Esophagus squamous epithelium (tissue), 4 donors: Measurements from ENCODE around the gene TMEM89.

Experiments
- POLR2A ChIP-seq, 4 donors: fragments of 450-650 bp; IDR thresholded peaks; one replicate each; pipeline ENCODE4 v1.6.1; 2017; ENCODE audit warnings: antibody characterized with exemption in 4 of 4, mild to moderate bottlenecking in 4 of 4, moderate library complexity in 3 of 4
- TF ChIP-seq, protein P1 (sequence below), 6 experiments: fragments of 450-650 bp in 4 of 6; fragments of 200-600 bp in 2 of 6; sonication (generic) in 2 of 6; IDR thresholded peaks; one replicate each; pipeline ENCODE4 v1.5.1; 2016 to 2019; ENCODE audit warnings: antibody characterized with exemption in 6 of 6, mild to moderate bottlenecking in 4 of 6, moderate library complexity in 4 of 6

DNA sequence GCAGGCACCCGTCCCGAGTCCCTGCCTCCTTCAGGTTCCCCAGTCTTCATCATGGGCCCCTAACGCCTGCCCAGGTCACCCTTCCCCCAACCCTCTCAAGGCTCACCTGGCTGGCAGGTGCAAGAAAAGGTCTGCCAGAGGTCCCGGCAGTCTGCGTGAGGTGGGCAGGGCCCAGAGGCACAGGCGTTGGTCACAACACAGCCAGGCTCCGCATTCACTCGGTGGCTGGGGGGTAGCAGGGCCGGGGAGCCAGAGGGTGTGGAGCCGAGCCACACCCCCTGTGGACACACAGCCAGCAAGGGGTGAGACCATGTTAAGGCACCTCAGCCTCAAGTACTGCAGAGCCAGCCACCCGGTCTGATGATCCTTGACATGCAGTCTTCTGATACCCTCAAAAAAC, 30.2 kb upstream of the TMEM89 start:
- TF ChIP-seq, protein P1, sequence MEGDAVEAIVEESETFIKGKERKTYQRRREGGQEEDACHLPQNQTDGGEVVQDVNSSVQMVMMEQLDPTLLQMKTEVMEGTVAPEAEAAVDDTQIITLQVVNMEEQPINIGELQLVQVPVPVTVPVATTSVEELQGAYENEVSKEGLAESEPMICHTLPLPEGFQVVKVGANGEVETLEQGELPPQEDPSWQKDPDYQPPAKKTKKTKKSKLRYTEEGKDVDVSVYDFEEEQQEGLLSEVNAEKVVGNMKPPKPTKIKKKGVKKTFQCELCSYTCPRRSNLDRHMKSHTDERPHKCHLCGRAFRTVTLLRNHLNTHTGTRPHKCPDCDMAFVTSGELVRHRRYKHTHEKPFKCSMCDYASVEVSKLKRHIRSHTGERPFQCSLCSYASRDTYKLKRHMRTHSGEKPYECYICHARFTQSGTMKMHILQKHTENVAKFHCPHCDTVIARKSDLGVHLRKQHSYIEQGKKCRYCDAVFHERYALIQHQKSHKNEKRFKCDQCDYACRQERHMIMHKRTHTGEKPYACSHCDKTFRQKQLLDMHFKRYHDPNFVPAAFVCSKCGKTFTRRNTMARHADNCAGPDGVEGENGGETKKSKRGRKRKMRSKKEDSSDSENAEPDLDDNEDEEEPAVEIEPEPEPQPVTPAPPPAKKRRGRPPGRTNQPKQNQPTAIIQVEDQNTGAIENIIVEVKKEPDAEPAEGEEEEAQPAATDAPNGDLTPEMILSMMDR (IDR thresholded peaks at IDR 0.05), result no peak
- no peak for TF ChIP-seq POLR2A (IDR thresholded peaks at IDR 0.05)
